Stromal cell of bone marrow (primary cell): ENCODE results near the gene PTPN1.
A peak's percentile ranks its signal among the peaks of the same experiment; 100 is the strongest.
"Not testable (repeated sequence)": the region's sequence is repeated elsewhere in the genome, so short reads cannot be mapped to it uniquely, and the experiment has no call there.

Source experiments
- DNase-seq: peaks from one replicate; pipeline ENCODE4 v3.0.0-alpha.2; 2012; ENCODE audit warnings: low read depth

PTPN1 gene

GRCh38 chr20:50509923-50510705, at the start of gene PTPN1:
PTPN1 (plus strand) TSS chr20:50510383; CDS start chr20:50510528, 145 bp downstream.
- DNase-seq, result peak; percentile 98

GRCh38 chr20:50460608-50461267, 49.4 kb upstream of the PTPN1 start:
- peak; percentile 70 for DNase-seq

GRCh38 chr20:50462093-50462690, 48.0 kb upstream of the PTPN1 start:
- DNase-seq, result no peak

GRCh38 chr20:50464026-50464724, 46.0 kb upstream of the PTPN1 start:
- no peak for DNase-seq

- DNase-seq, result no peak
Observed at GRCh38 chr20:50464725-50465650, 45.2 kb upstream of the PTPN1 start.

GRCh38 chr20:50467174-50467573, 43.0 kb upstream of the PTPN1 start:
- no peak for DNase-seq

GRCh38 chr20:50467718-50468356, 42.3 kb upstream of the PTPN1 start:
- DNase-seq, result no peak

GRCh38 chr20:50468378-50468798, 41.8 kb upstream of the PTPN1 start:
- no peak for DNase-seq

- DNase-seq, result no peak
Observed at GRCh38 chr20:50469176-50469723, 40.9 kb upstream of the PTPN1 start.

GRCh38 chr20:50469796-50470195, 40.4 kb upstream of the PTPN1 start:
- DNase-seq, result no peak

- no peak for DNase-seq
Observed at GRCh38 chr20:50470264-50470858, 39.8 kb upstream of the PTPN1 start.

- DNase-seq, result no peak
Observed at GRCh38 chr20:50471231-50471630, 39.0 kb upstream of the PTPN1 start.

GRCh38 chr20:50472693-50473664, 37.2 kb upstream of the PTPN1 start:
- DNase-seq, result no peak

GRCh38 chr20:50474356-50474755, 35.8 kb upstream of the PTPN1 start:
- DNase-seq, result not testable (repeated sequence)

- no peak for DNase-seq
Observed at GRCh38 chr20:50475681-50476292, 34.4 kb upstream of the PTPN1 start.

GRCh38 chr20:50477239-50477872, 32.8 kb upstream of the PTPN1 start:
- no peak for DNase-seq

GRCh38 chr20:50478162-50478990, 31.8 kb upstream of the PTPN1 start:
- DNase-seq, result no peak
